Vagina (tissue), 2 donors: ENCODE results near the gene HPCAL1.

Source experiments
- CTCF ChIP-seq, 3 experiments: fragments of 450-650 bp in 2 of 3; fragments of 200-600 bp in 1 of 3; sonication (generic) in 1 of 3; IDR thresholded peaks; one replicate each; pipeline ENCODE4 v1.5.1; 2017 to 2019; ENCODE audit warnings: antibody characterized with exemption in 3 of 3, mild to moderate bottlenecking in 2 of 3, moderate library complexity in 2 of 3
- POLR2A ChIP-seq, 2 donors: fragments of 450-650 bp; IDR thresholded peaks; one replicate each; pipeline ENCODE4 v1.6.1; 2017; ENCODE audit warnings: antibody characterized with exemption in 2 of 2, mild to moderate bottlenecking in 2 of 2, moderate library complexity in 2 of 2
- POLR2AphosphoS5 ChIP-seq, 2 donors: sonication (generic); formaldehyde crosslinking; IDR thresholded peaks; one replicate each; pipeline ENCODE4 v1.9.0; 2017; ENCODE audit warnings: antibody characterized with exemption in 2 of 2, mild to moderate bottlenecking in 2 of 2, low read depth in 1 of 2; ENCODE audit not compliant: insufficient read depth in 1 of 2

GRCh38 chr2:10258326-10258725 lies 44.4 kb upstream of the HPCAL1 start:
- TF ChIP-seq POLR2AphosphoS5 (IDR thresholded peaks at IDR 0.05; ENCODE audit: insufficient read depth in 1 of 2, low read depth in 1 of 2) (no peak), CTCF (IDR thresholded peaks at IDR 0.05) (no peak), POLR2A (IDR thresholded peaks at IDR 0.05) (no peak)
